ENCODE results near the gene TOMM40.
"Not testable (repeated sequence)": the region's sequence is repeated elsewhere in the genome, so short reads cannot be mapped to it uniquely, and the experiment has no call there.

The TOMM40 gene

DNA sequence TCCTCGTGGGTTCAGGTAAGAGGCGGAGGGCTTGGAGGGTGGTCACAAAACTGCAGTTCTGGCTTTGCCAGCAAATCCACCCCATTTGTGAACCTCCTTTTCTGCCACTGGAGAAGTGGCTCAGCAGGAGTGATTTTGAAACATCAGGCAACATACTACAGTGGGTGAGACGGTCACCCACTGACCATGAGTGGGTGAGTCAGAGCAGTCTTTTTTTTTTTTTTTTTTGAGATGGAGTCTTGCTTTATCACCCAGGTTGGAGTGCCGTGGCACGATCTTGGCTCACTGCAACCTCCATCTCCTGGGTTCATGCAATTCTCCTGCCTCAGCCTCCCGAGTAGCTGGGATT is 3.0 kb downstream of the TOMM40 start:
- DNase-seq (ENCODE audit: low read depth in 2 of 3, low spot score in 2 of 3), result no peak

GRCh38 chr19:44894946-44895345 is 3.9 kb downstream of the TOMM40 start:
- DNase-seq (ENCODE audit: low read depth in 2 of 3, low spot score in 2 of 3), result no peak

DNA sequence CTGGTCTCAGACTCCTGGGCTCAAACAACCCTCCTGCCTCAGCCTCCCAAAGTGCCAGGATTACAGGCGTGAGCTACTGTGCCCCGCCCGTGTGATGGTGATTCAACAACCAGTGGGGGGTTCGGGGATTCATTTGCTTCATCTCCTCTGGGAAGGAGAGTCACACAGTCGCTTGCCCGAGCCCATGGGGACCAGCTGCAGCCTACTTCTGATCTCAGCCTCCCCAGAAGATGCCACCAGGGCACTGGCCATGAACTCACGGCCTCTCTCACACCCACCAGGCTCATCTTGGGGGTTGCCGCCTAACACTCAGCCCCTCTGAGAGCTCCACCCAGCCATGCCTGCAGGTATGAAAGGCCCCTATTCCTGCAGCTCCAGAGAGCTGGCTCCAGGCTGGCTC is 6.8 kb downstream of the TOMM40 start:
- no peak for DNase-seq (ENCODE audit: low read depth in 2 of 3, low spot score in 2 of 3)

DNA sequence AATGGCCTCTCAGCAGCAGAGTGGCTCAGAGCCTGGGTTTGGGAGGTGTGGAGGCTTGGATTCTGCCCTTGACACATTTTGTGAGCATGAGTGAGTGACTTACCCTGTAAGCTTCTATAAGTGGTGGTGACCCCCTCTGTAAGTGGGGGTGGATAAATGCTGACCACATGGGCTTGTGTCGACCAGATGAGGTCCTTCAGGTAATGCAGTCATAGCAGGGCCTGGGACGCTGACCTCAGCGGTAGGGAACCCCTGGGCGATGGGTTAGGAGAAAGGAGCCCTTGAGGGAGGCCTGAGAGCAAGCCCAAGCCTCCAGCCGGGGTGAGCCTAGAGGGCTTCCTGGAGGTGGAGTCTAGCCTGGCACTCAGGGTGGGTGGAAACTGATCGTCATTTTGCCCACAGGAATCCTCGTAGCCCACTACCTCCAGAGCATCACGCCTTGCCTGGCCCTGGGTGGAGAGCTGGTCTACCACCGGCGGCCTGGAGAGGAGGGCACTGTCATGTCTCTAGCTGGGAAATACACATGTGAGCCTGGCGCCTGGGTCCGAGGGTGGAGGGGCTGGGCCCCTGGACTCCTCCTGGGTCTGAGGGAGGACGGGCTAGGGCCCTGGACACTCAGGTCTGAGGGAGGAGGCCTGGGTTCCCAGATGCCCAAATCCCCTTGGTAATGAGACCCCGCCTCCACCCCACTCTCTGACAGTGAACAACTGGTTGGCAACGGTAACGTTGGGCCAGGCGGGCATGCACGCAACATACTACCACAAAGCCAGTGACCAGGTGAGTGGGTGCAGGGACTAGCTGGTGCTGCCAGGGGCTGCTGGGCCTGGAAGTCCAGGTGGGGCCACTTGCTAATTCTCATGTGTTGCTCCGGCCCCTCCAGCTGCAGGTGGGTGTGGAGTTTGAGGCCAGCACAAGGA is 9.5 kb downstream of the TOMM40 start:
- no peak for DNase-seq (ENCODE audit: low read depth in 2 of 3, low spot score in 2 of 3)

DNA sequence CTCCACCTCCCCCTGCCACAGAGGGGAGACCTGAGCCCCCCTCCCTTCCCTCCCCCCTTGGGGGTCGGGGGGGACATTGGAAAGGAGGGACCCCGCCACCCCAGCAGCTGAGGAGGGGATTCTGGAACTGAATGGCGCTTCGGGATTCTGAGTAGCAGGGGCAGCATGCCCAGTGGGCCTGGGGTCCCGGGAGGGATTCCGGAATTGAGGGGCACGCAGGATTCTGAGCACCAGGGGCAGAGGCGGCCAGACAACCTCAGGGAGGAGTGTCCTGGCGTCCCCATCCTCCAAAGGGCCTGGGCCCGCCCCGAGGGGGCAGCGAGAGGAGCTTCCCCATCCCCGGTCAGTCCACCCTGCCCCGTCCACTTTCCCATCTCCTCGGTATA is 12.2 kb downstream of the TOMM40 start:
- DNase-seq (ENCODE audit: low read depth in 2 of 3, low spot score in 2 of 3), result no peak

DNA sequence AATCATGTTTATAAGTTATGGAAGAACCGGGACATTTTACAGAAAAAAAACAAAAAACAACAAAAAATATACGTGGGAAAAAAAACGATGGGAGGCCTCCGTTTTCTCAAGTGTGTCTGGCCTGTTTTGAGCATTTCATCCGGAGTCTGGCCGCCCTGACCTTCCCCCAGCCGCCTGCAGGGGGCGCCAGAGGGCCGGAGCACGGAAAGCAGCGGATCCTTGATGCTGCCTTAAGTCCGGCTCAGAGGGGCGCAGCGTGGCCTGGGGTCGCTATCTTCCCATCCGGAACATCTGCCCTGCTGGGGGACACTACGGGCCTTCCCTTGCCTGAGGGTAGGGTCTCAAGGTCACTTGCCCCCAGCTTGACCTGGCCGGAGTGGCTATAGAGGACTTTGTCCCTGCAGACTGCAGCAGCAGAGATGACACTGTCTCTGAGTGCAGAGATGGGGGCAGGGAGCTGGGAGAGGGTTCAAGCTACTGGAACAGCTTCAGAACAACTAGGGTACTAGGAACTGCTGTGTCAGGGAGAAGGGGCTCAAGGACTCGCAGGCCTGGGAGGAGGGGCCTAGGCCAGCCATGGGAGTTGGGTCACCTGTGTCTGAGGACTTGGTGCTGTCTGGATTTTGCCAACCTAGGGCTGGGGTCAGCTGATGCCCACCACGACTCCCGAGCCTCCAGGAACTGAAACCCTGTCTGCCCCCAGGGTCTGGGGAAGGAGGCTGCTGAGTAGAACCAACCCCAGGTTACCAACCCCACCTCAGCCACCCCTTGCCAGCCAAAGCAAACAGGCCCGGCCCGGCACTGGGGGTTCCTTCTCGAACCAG is 12.8 kb downstream of the TOMM40 start:
- peak; percentile 43 to 83 (median 76) for DNase-seq (ENCODE audit: low read depth in 2 of 3, low spot score in 2 of 3)

- DNase-seq (ENCODE audit: low read depth in 2 of 3, low spot score in 2 of 3), result no peak
Observed at GRCh38 chr19:44904426-44904994, 13.5 kb downstream of the TOMM40 start.

- DNase-seq (ENCODE audit: low read depth in 2 of 3, low spot score in 2 of 3), result no peak
Observed at GRCh38 chr19:44905437-44906160, 14.5 kb downstream of the TOMM40 start, which contains the start of gene APOE. Gene APOE, plus strand, starts transcription at chr19:44905796. Its CDS starts 829 bp downstream, at chr19:44906625.

DNA sequence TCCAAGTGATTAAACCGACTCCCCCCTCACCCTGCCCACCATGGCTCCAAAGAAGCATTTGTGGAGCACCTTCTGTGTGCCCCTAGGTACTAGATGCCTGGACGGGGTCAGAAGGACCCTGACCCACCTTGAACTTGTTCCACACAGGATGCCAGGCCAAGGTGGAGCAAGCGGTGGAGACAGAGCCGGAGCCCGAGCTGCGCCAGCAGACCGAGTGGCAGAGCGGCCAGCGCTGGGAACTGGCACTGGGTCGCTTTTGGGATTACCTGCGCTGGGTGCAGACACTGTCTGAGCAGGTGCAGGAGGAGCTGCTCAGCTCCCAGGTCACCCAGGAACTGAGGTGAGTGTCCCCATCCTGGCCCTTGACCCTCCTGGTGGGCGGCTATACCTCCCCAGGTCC is 16.6 kb downstream of the TOMM40 start:
- DNase-seq (ENCODE audit: low read depth in 2 of 3, low spot score in 2 of 3), result no peak

GRCh38 chr19:44908074-44908835 is 17.2 kb downstream of the TOMM40 start:
- no peak for DNase-seq (ENCODE audit: low read depth in 2 of 3, low spot score in 2 of 3)

- DNase-seq (ENCODE audit: low read depth in 2 of 3, low spot score in 2 of 3), result no peak
Observed at GRCh38 chr19:44908836-44909261, 17.8 kb downstream of the TOMM40 start.

DNA sequence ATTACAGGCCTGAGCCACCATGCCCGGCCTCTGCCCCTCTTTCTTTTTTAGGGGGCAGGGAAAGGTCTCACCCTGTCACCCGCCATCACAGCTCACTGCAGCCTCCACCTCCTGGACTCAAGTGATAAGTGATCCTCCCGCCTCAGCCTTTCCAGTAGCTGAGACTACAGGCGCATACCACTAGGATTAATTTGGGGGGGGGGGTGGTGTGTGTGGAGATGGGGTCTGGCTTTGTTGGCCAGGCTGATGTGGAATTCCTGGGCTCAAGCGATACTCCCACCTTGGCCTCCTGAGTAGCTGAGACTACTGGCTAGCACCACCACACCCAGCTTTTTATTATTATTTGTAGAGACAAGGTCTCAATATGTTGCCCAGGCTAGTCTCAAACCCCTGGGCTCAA is 18.7 kb downstream of the TOMM40 start:
- DNase-seq (ENCODE audit: low read depth in 2 of 3, low spot score in 2 of 3), result no peak

DNA sequence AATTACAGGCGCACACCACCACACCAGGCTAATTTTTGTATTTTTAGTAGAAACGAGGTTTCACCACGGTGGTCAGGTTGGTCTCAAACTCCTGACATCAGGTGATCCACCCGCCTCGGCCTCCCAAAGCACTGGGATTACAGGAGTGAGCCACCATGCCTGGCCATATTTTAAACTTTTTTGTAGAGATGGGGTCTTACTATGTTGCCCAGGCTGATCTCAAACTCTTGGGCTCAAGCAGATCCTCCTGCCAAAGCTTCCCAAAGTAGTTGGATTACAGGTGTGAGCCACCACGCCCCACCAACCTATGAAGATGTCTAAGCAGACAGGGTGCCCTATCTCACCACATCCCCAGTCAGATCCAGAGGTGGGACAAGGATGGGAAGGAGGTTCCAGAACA is 20.8 kb downstream of the TOMM40 start:
- DNase-seq (ENCODE audit: low read depth in 2 of 3, low spot score in 2 of 3), result not testable (repeated sequence)

DNA sequence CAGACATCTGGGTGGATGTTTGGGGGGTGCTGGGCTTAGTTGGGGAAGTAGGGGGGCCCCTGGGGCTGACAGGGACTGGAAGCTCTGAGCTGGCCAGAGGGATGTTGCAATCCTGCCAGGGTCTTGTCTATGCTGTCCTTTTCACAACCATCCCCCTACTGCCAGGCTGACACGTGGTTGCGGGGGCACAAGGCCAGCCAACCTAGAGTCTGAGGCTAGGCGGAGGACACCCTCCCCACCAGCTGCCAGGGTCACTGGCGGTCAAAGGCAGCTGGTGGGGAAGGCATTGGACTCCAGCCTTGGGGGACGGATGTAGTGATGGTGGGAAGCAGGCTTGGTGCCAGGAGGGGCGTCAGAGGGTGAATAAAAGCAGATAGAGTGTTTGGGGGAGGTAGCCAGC is 21.8 kb downstream of the TOMM40 start:
- DNase-seq (ENCODE audit: low read depth in 2 of 3, low spot score in 2 of 3), result no peak

- not testable (repeated sequence) for DNase-seq (ENCODE audit: low read depth in 2 of 3, low spot score in 2 of 3)
Observed at GRCh38 chr19:44913512-44914432, 22.7 kb downstream of the TOMM40 start.

DNA sequence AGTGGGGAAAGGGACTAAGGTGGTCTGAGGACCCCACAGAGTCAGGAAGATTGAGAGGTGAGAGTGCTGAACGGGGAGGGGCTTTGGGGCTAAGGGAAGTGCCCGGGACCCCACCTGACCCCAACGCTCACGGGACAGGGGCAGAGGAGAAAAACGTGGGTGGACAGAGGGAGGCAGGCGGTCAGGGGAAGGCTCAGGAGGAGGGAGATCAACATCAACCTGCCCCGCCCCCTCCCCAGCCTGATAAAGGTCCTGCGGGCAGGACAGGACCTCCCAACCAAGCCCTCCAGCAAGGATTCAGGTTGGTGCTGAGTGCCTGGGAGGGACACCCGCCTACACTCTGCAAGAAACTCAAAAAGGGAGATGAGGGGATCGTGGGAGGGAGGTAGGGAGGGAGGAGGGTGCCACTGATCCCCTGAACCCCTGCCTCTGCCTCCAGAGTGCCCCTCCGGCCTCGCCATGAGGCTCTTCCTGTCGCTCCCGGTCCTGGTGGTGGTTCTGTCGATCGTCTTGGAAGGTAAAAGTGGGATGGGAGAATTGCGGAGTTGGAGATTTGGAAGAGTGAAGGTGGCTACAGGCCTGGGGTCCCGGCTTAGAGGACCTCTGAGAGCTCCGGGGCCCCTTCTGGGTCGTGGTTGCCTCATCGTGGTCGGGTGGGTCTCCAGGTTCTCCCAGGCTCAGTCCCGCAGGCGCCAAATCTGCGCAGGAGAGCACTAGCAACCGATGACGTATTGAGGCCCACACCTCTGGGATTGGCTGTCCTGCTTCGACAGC is 23.6 kb downstream of the TOMM40 start, which contains the start of gene APOC1:
Gene APOC1, plus strand, starts transcription at position 176 of the 774 bp plus-strand sequence. Its CDS starts 284 bp downstream, at position 460.
- peak; percentile 47 to 65 (median 59) for DNase-seq (ENCODE audit: low read depth in 2 of 3, low spot score in 2 of 3)

- DNase-seq (ENCODE audit: low read depth in 2 of 3, low spot score in 2 of 3), result no peak
Observed at GRCh38 chr19:44924243-44924725, 33.2 kb downstream of the TOMM40 start.
